NCI-H82 (cell line): Measurements from ENCODE around the gene ABHD8.

Source experiments
- DNase-seq: peaks from one replicate; lab custom pipeline; 2025; lab: John Stamatoyannopoulos, UW

The ABHD8 gene

GRCh38 chr19:17266026-17266425, 37.2 kb downstream of the ABHD8 start:
- no peak for DNase-seq

DNA sequence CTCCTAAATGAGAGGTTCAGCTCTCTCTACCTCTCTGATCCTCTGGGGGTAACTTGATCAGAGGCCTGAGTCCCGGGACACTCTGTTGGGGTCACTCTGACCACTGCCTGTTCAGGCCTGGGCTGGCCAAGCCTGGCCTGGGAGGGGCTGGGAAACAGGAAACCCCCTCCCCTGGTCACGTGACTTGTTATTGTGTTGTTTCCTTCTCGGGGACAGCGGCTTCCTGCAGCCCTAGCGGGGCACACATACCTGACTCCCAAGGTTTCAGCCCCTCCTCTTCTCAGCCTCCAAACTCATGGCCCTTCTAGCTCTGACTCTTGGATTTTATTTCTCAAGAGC, 38.6 kb downstream of the ABHD8 start, which contains the start of gene USHBP1:
Gene USHBP1 (minus strand): TSS at position 105 of the 339 bp plus-strand sequence. CDS start 446 bp downstream, outside the sequence.
- DNase-seq, result no peak

GRCh38 chr19:17263712-17264640, 39.2 kb downstream of the ABHD8 start:
- DNase-seq, result no peak

GRCh38 chr19:17262557-17262956, 40.7 kb downstream of the ABHD8 start:
- DNase-seq, result no peak

DNA sequence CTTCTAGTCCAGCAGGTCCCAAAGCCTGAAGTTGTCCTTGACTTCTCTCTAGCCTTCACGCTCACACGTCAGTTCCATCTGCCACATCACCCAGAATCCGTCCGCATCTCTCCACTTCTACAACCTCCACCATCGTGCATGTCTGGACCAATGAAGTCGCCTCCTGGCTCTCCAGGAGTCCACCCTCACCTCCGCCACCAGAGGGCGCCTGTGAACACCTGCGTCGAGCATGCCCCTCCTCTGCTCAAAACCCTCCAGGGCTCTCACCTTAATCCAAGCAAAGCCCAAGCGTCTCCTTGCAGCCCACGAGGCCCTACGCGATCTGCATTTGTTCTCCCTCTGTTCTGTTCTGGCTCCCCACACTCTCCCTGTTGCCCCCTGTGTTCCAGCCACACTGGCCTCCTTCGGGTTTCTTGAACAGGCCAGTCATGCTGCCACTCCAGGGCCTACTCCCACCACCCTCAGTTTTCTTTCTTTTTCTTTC, 42.3 kb downstream of the ABHD8 start:
- DNase-seq, result peak; percentile 99

DNA sequence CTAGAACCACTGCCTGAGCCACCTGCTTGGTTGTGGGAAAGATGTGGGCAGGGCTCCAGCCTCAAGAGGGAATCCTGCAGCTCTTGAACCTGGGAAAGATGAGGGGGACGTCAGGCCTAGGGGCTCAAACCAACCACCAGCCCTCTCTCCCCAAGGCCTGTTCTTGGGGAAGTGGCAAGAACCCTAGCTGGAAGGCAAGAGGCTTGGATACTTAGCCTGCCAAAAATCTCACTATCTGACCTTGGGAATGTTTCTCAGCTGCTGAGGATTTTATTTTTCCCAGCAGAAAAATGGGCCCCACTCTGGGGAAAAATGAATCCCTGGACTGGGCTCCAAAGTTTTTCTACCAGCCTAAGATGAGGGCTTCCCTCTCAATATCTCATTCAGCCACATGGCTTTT, 43.3 kb downstream of the ABHD8 start:
- DNase-seq, result no peak

- DNase-seq, result peak; percentile 53
These were observed 44.0 kb downstream of the ABHD8 start for GRCh38 chr19:17259118-17259780.

DNA sequence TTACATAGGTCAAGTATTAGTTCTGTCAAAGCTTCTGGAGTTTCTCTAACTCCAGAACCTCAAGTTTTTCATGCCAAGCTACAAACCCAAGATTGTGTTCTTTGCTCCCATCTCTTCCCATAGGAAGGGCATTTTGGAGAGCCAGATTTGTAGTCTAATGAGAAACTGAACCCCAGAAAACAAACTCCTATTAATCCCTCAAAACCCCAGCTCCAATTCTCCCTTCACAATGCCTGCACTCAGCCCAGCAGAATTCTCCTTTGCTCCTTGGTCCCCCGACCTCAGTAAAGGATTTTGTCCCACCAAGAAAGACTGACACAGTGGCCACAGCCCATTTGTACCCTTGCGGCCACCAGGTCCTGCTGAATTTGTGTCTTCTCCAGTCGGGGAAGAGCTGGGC, 47.1 kb downstream of the ABHD8 start:
- DNase-seq, result no peak

DNA sequence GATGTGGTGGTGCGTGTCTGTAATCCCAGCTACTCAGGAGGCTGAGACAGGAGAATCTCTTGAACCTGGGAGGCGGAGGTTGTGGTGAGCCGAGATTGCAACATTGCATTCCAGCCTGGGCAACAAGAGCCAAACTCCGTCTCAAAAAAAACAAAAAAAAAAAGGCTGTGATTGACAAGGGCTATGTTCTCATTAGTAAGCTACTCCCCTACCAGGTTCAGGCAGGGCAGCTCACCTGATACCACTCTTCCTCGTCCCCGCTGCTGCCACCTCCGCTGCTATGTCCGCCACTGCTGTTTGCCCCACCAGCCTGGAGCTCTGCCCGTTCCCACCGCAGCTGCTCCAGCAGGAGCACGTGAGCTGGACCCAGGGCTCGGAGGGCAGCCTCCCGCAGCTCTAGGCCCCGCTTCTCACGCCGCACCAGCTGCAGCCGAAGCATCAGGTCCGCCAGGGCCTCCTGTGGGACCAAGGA, 48.0 kb downstream of the ABHD8 start:
- DNase-seq, result no peak

DNA sequence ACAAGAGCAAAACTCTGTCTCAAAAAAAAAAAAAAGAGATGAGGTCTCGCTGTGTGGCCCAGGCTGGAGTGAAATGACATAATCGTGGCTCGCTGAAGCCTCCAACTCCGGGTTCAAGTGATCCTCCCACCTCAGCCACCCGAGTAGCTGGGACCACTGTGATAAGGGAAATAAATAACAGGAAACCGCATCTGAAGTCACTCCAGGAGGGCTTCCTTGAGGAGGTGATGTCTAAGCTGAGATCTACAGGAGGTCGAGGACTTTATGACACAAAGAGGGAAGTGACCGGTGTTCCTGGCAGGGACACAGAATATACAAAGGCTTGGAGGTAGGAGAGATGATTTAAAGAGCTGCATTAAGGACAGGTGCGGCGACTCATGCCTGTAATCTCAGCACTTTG, 48.6 kb downstream of the ABHD8 start:
- DNase-seq, result no peak

DNA sequence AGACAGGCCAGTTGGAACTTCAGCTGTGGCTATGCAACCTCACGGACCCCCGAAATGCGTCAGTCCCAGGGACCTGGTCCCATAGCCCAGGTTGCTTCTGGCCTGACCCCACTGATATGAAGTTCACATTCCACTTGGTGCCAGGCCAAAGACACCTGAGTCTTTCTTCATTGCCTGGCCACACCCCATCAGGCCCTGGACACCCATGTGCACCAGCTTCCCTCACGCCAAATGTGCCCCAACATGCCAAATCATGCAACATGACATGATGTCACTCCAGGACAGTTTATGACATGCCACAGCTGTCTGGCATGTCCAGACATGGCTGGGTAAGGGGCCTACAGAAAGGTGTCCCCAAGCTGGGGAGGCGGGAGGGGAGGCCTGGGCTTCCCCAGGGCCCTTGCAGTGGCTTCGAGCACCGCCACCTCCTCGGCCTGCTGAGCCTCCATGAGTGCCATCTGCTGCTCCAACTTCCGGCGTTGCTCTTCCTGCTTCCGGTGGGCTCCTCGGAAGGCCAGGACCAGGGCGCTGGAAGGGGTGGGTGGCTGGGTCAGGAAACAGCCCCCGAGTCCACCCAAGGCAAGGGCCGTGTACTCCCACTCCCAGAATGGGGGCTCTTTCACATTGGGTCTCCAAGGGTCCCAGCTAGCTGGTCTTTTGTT, 53.2 kb downstream of the ABHD8 start:
- no peak for DNase-seq

GRCh38 chr19:17248011-17248776, 55.0 kb downstream of the ABHD8 start:
- DNase-seq, result peak; percentile 99

GRCh38 chr19:17246681-17247425, 56.4 kb downstream of the ABHD8 start:
- DNase-seq, result peak; percentile 90

DNA sequence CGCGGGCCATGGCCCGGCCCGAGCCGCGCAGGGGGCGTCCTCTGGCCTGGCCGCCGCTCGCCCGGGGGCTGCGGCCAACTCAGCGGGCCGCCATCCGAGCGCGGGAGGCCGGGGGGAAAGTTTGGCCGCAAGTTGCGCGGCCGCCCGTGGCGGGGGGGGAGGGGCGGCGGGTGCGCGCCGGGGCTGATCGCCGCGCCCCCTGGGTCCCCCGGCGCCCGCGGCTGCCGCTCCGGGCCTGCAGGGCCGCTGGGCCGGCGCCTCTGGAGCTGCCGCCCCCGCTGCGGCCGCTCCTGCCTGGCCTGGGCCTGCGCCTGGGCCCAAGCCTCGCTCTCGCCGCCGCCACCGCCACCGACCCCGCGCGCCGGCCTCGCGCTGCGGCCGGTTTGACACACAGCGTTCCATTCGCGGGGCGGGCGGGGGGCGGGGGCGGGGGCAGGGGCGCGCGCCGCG, 57.7 kb downstream of the ABHD8 start, which contains the start of gene NR2F6:
Gene NR2F6 (minus strand): TSS at position 385 of the 450 bp plus-strand sequence. CDS start 699 bp downstream, outside the sequence.
- no peak for DNase-seq

- no peak for DNase-seq
These were observed 58.3 kb downstream of the ABHD8 start for GRCh38 chr19:17244618-17245534.

DNA sequence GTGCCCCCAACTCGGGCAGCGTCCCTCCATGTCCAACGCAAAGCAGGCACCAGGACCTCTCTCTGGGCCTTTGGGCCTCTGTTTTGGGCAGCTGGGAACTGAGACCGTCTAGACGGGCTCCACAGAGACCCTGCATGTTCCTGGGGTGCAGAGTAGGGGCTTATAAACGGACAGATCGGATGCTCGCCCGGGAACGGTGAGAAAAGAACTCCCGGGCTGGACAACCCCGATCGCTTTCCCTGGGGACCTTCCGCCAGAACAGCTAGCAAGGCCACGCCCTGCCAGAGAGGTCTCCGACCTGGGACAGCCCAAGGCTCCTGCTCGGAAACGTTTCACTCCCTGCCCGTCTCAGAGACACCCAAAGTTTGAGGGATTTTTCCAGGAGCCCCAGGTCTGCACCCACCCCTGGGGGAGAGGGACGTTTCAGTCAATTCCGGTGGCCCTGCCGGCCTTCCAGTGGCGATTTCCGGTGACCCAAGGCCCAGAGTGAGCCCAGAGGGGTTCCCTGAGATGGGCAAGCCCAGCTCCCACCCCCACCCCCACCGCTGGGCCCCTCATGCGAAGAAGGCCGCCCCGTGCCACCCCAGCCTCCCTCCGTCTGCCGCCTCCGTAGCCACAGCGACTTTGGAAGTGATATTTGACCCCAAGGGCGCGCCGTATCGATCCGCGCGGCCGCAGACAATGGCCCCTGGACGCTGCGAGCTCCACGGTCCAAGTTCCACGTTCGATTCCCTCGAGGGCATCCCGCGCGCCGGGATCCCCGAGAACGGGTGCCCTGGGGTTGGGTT, 59.2 kb downstream of the ABHD8 start:
- peak; percentile 76 for DNase-seq

GRCh38 chr19:17243211-17243829, 59.9 kb downstream of the ABHD8 start:
- DNase-seq, result no peak
